Spleen (tissue), 7 donors: Measurements from ENCODE around the gene TNRC6B.

Experiments used
- POLR2A ChIP-seq, 3 donors: fragments of 450-650 bp; IDR thresholded peaks; one replicate each; pipeline ENCODE4 v1.5.1; 2017; ENCODE audit warnings: antibody characterized with exemption in 3 of 3, mild to moderate bottlenecking in 1 of 3
- TF ChIP-seq, protein P1 (sequence below), 11 experiments: fragments of 200-600 bp in 7 of 11; fragments of 450-650 bp in 4 of 11; sonication (generic) in 4 of 11; IDR thresholded peaks in 8 of 11; conservative IDR thresholded peaks in 3 of 11; 1 replicate in 7 of 11; 2 replicates in 4 of 11; pipeline versions ENCODE4 v1.4.0 to v1.8.0; 2016 to 2021; ENCODE audit warnings: antibody characterized with exemption in 11 of 11, inconsistent platforms in 4 of 11, mild to moderate bottlenecking in 1 of 11
- donor health status: DM: no; HTN: no; CAD: no; lungs with moderate emphysema.
- donor health status: DM: no; HTN: no; CAD: no.
- donor health status: DM: no; HTN: no; CAD: no.

DNA sequence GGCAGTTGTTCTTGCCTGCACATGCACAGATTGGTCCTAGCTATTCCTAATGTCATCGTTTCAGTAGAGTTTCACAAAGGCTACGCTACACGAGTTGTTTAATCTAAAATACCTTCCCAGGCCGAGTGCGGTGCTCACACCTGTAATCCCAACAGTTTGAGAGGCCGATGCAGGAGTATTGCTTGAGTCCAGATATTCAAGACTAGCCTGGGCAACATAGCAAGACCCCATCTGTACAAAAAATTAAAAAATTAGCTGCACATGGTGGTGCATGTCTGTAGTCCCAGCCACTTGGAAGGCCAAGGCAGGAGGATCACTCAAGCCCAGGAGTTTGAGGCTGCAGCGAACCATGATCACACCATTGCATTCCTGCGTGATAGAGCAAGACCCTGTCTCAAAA lies 56.2 kb downstream of the TNRC6B start:
- no peak for TF ChIP-seq POLR2A (IDR thresholded peaks at IDR 0.05)
- TF ChIP-seq, protein P1, sequence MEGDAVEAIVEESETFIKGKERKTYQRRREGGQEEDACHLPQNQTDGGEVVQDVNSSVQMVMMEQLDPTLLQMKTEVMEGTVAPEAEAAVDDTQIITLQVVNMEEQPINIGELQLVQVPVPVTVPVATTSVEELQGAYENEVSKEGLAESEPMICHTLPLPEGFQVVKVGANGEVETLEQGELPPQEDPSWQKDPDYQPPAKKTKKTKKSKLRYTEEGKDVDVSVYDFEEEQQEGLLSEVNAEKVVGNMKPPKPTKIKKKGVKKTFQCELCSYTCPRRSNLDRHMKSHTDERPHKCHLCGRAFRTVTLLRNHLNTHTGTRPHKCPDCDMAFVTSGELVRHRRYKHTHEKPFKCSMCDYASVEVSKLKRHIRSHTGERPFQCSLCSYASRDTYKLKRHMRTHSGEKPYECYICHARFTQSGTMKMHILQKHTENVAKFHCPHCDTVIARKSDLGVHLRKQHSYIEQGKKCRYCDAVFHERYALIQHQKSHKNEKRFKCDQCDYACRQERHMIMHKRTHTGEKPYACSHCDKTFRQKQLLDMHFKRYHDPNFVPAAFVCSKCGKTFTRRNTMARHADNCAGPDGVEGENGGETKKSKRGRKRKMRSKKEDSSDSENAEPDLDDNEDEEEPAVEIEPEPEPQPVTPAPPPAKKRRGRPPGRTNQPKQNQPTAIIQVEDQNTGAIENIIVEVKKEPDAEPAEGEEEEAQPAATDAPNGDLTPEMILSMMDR (IDR thresholded peaks at IDR 0.05 in 8 of 11, conservative IDR thresholded peaks at IDR 0.05 in 3 of 11) = no peak
